Spleen (tissue), 11 donors: ENCODE results near the gene BRD1. TPM values are rescaled to one million over a fixed set of nuclear protein-coding genes. Genes with fewer than 3 reads are reported as not detected.

Experiments used
- DNase-seq: peaks from one replicate; pipeline ENCODE4 v3.0.0-alpha.2; 2020
- H3K27ac ChIP-seq, 8 donors: fragments of 200-600 bp; sonication (generic) in 7 of 8; 1 replicate in 4 of 8; 2 replicates in 4 of 8; pipeline versions ENCODE4 v1.5.0 to v1.8.0; 2016 to 2021; ENCODE audit warnings: inconsistent platforms in 4 of 8, mild to moderate bottlenecking in 4 of 8, moderate library complexity in 1 of 8
- H3K27me3 ChIP-seq, 7 donors: fragments of 200-600 bp; sonication (generic) in 6 of 7; replicated peaks in 1 of 7; 1 replicate in 4 of 7; 2 replicates in 3 of 7; pipeline versions ENCODE4 v1.5.0 to v1.8.0; 2016 to 2021; ENCODE audit warnings: inconsistent platforms in 3 of 7, mild to moderate bottlenecking in 1 of 7
- H3K36me3 ChIP-seq, 6 donors: fragments of 200-600 bp; sonication (generic) in 5 of 6; 1 replicate in 4 of 6; 2 replicates in 2 of 6; pipeline versions ENCODE4 v1.5.0 to v1.8.0; 2016 to 2021; ENCODE audit warnings: inconsistent platforms in 2 of 6
- H3K4me1 ChIP-seq, 6 donors: fragments of 200-600 bp; sonication (generic) in 5 of 6; 1 replicate in 3 of 6; 2 replicates in 3 of 6; pipeline versions ENCODE4 v1.5.0 to v1.8.0; 2016 to 2021; ENCODE audit warnings: inconsistent platforms in 3 of 6
- H3K4me3 ChIP-seq, 8 donors: fragments of 200-600 bp; sonication (generic) in 7 of 8; 1 replicate in 4 of 8; 2 replicates in 4 of 8; pipeline versions ENCODE4 v1.5.0 to v1.8.0; 2016 to 2021; ENCODE audit warnings: inconsistent platforms in 4 of 8, mild to moderate bottlenecking in 4 of 8, moderate library complexity in 2 of 8
- H3K9me3 ChIP-seq, 8 donors: fragments of 200-600 bp; sonication (generic) in 7 of 8; 1 replicate in 4 of 8; 2 replicates in 4 of 8; pipeline versions ENCODE4 v1.5.0 to v1.8.0; 2016 to 2021; ENCODE audit warnings: inconsistent platforms in 4 of 8
- CTCF ChIP-seq, 11 experiments: fragments of 200-600 bp in 7 of 11; fragments of 450-650 bp in 4 of 11; sonication (generic) in 4 of 11; IDR thresholded peaks in 8 of 11; conservative IDR thresholded peaks in 3 of 11; 1 replicate in 7 of 11; 2 replicates in 4 of 11; pipeline versions ENCODE4 v1.4.0 to v1.8.0; 2016 to 2021; ENCODE audit warnings: antibody characterized with exemption in 11 of 11, inconsistent platforms in 4 of 11, mild to moderate bottlenecking in 1 of 11
- POLR2A ChIP-seq, 3 donors: fragments of 450-650 bp; IDR thresholded peaks; one replicate each; pipeline ENCODE4 v1.5.1; 2017; ENCODE audit warnings: antibody characterized with exemption in 3 of 3, mild to moderate bottlenecking in 1 of 3
- POLR2AphosphoS5 ChIP-seq, 3 donors: sonication (generic); formaldehyde crosslinking; IDR thresholded peaks; one replicate each; pipeline ENCODE4 v1.5.1; 2017; ENCODE audit warnings: antibody characterized with exemption in 3 of 3
- WGBS, 5 donors: extraction: QIAGEN DNeasy Blood & Tissue Kit in 3 of 5; methylation state at CpG; one replicate each; pipeline versions ENCODE4 v1.1.5 to v1.1.7; 2013 to 2018; 5-methylcytosine and 5-hydroxymethylcytosine counted together
- intact Hi-C: fragments of 100-400 bp; cut with DNase I; formaldehyde crosslinking; loops from one replicate; pipeline ENCODE4 v1.15.0; 2023; ENCODE audit warnings: low total_unique reads
- polyA plus RNA-seq, 3 donors: library from polyadenylated mRNA; stranded (reverse); fragments of 200-250 nt; gene quantifications; one replicate each; pipeline ENCODE4 v1.2.1, GENCODE V29; 2013
- total RNA-seq, 7 donors: library from RNA; depleted of rRNA in 3 of 7; stranded (reverse); fragments of >200 nt in 3 of 7; fragmentation: NEBNext Ultra II Directional in 4 of 7; extraction: Animal tissue kit (Norgen Biotek cat#: 25700) in 4 of 7; gene quantifications; one replicate each; pipeline versions ENCODE4 v1.1.0 to v1.2.1, GENCODE V29; 2016 to 2021
- donor health status: healthy with polysubstance abuse.
- donor health status: DM: no; HTN: no; CAD: no; lungs with moderate emphysema.
- donor health status: DM: no; HTN: no; CAD: no.
- donor health status: Bipolar disorder and iron deficiency.
- donor health status: healthy.
- donor health status: DM: no; HTN: no; CAD: no.
- donor health status: DM: yes; HTN: yes; CAD: no.

BRD1 gene
- total and polyA plus RNA-seq, 10 donors, result 14.2 to 59.6 (median 37.4) TPM

GRCh38 chr22:49865156-49865555, 37.5 kb upstream of the BRD1 start:
- H3K9me3 ChIP-seq, result peaks cover 0 to 41% (median 37%) of the 10 kb centered on the region in 8 donors
- TF ChIP-seq POLR2AphosphoS5 (IDR thresholded peaks at IDR 0.05) (no peak), POLR2A (IDR thresholded peaks at IDR 0.05) (no peak), CTCF (IDR thresholded peaks at IDR 0.05 in 8 of 11, conservative IDR thresholded peaks at IDR 0.05 in 3 of 11) (no peak)
- H3K4me1 ChIP-seq, result peaks cover 0 to 46% (median 16%) of the 10 kb centered on the region in 6 donors
- peaks cover 0 to 38% (median 0%) of the 10 kb centered on the region in 6 donors for H3K36me3 ChIP-seq
- 89 to 94% (median 92%) methylated on average over 17 of the region's 17 CpGs for WGBS, 5 donors
- no peak overlapping the region for H3K4me3 ChIP-seq
- intact Hi-C loops, result loop anchor here (10.0 kb wide), 1 partner anchor 50 kb away; the partner anchor contains the start of genes ALG12 and CRELD2
- H3K27me3 ChIP-seq, result no peaks in the 10 kb centered on the region
- peak; percentile 61 for DNase-seq
- no peak overlapping the region for H3K27ac ChIP-seq

- intact Hi-C loops, result loop anchor here (10.0 kb wide), 1 partner anchor 51 kb away; the partner anchor contains the start of genes ALG12 and CRELD2
- Histone ChIP-seq H3K36me3 (peaks cover 0 to 28% (median 0%) of the 10 kb centered on the region in 6 donors), H3K4me3 (no peak overlapping the region), H3K27me3 (no peaks in the 10 kb centered on the region), H3K9me3 (peaks cover 0 to 29% (median 25%) of the 10 kb centered on the region in 8 donors), H3K4me1 (peaks cover 0 to 52% (median 15%) of the 10 kb centered on the region in 6 donors), H3K27ac (no peak overlapping the region)
- WGBS, 5 donors, result 66 to 85% (median 74%) methylated on average over 6 to 7 of the region's 7 CpGs
- DNase-seq, result no peak
- TF ChIP-seq POLR2AphosphoS5 (IDR thresholded peaks at IDR 0.05), result no peak
- TF ChIP-seq POLR2A (IDR thresholded peaks at IDR 0.05), result no peak
- TF ChIP-seq CTCF (IDR thresholded peaks at IDR 0.05 in 8 of 11, conservative IDR thresholded peaks at IDR 0.05 in 3 of 11), result no peak
These were observed 36.3 kb upstream of the BRD1 start for GRCh38 chr22:49863931-49864330.

- peaks cover 0 to 26% (median 23%) of the 10 kb centered on the region in 8 donors for H3K9me3 ChIP-seq
- H3K4me3 ChIP-seq, result no peak overlapping the region
- TF ChIP-seq POLR2AphosphoS5 (IDR thresholded peaks at IDR 0.05), result no peak
- TF ChIP-seq POLR2A (IDR thresholded peaks at IDR 0.05), result no peak
- TF ChIP-seq CTCF (IDR thresholded peaks at IDR 0.05 in 8 of 11, conservative IDR thresholded peaks at IDR 0.05 in 3 of 11), result no peak
- 68 to 83% (median 80%) methylated on average over 5 of the region's 5 CpGs for WGBS, 5 donors
- intact Hi-C loops, result loop anchor here (10.0 kb wide), 1 partner anchor 52 kb away; the partner anchor contains the start of genes ALG12 and CRELD2
- H3K4me1 ChIP-seq, result peaks cover 0 to 58% (median 13%) of the 10 kb centered on the region in 6 donors
- no peaks in the 10 kb centered on the region for H3K27me3 ChIP-seq
- peaks cover 0 to 18% (median 0%) of the 10 kb centered on the region in 6 donors for H3K36me3 ChIP-seq
- DNase-seq, result peak; percentile 49
- no peak overlapping the region for H3K27ac ChIP-seq
These were observed 34.8 kb upstream of the BRD1 start for GRCh38 chr22:49862496-49862776.

- H3K27me3 ChIP-seq, result no peaks in the 10 kb centered on the region
- intact Hi-C loops, result loop anchor here (10.0 kb wide), 1 partner anchor 53 kb away; the partner anchor contains the start of genes ALG12 and CRELD2
- 86 to 91% (median 90%) methylated on average over 28 to 29 of the region's 29 CpGs for WGBS, 5 donors
- DNase-seq, result peak; percentile 37
- TF ChIP-seq POLR2A (IDR thresholded peaks at IDR 0.05) (no peak), CTCF (IDR thresholded peaks at IDR 0.05 in 8 of 11, conservative IDR thresholded peaks at IDR 0.05 in 3 of 11) (no peak)
- no peak overlapping the region for H3K27ac ChIP-seq
- H3K4me3 ChIP-seq, result no peak overlapping the region
- H3K36me3 ChIP-seq, result peaks cover 0 to 12% (median 0%) of the 10 kb centered on the region in 6 donors
- H3K9me3 ChIP-seq, result peaks cover 0 to 20% (median 19%) of the 10 kb centered on the region in 8 donors
- H3K4me1 ChIP-seq, result peaks cover 0 to 59% (median 16%) of the 10 kb centered on the region in 6 donors
These were observed 34.2 kb upstream of the BRD1 start for GRCh38 chr22:49861642-49862495.
